Neural cell (in vitro differentiated cells): Measurements from ENCODE around the gene B2M. TPM values are rescaled to one million over a fixed set of nuclear protein-coding genes. Genes with fewer than 3 reads are reported as not detected.

Experiments
- H2AFZ ChIP-seq: fragments of 200-600, 300-800 bp; sonication (generic), shearing (Covaris generic); 2 replicates; pipeline ENCODE4 v1.6.0; 2014; ENCODE audit warnings: low read depth, mild to moderate bottlenecking, antibody characterized with exemption, low read length, moderate library complexity
- H3F3A ChIP-seq: fragments of 200-600 bp; shearing (Covaris generic); 2 replicates; pipeline ENCODE4 v1.6.1; 2016; ENCODE audit warnings: mild to moderate bottlenecking, moderate library complexity, mixed read lengths, antibody characterized with exemption, low read length; ENCODE audit not compliant: insufficient read depth, poor library complexity, severe bottlenecking
- H3K27ac ChIP-seq: fragments of 200-600, 300-800 bp; sonication (generic), shearing (Covaris generic); 2 replicates; pipeline ENCODE4 v1.5.1; 2014; ENCODE audit warnings: mild to moderate bottlenecking, low read length, moderate library complexity
- H3K27me3 ChIP-seq: fragments of 300-800, 200-600 bp; sonication (generic), shearing (Covaris generic); 2 replicates; pipeline ENCODE4 v1.6.0; 2014; ENCODE audit warnings: mild to moderate bottlenecking, low read depth, low read length, moderate library complexity; ENCODE audit not compliant: insufficient read depth
- H3K36me3 ChIP-seq: fragments of 300-800, 200-600 bp; sonication (generic), shearing (Covaris generic); 2 replicates; pipeline ENCODE4 v1.5.1; 2014; ENCODE audit warnings: mild to moderate bottlenecking, antibody characterized with exemption, low read length, moderate library complexity; ENCODE audit not compliant: insufficient read depth
- H3K4me2 ChIP-seq: fragments of 300-800, 200-600 bp; sonication (generic), shearing (Covaris generic); 2 replicates; pipeline ENCODE4 v1.6.0; 2014; ENCODE audit warnings: mild to moderate bottlenecking, low read length
- H3K4me3 ChIP-seq: fragments of 300-800, 200-600 bp; sonication (generic), shearing (Covaris generic); 2 replicates; pipeline ENCODE4 v1.5.1; 2014; ENCODE audit warnings: mild to moderate bottlenecking, low read length, moderate library complexity
- H3K79me2 ChIP-seq: fragments of 200-600 bp; shearing (Covaris generic); replicated peaks from 2 replicates; pipeline ENCODE4 v1.6.0; 2014; ENCODE audit warnings: mild to moderate bottlenecking, low read length, moderate library complexity; ENCODE audit not compliant: insufficient read depth
- H3K9ac ChIP-seq: fragments of 300-800, 200-600 bp; sonication (generic), shearing (Covaris generic); 2 replicates; pipeline ENCODE4 v1.6.1; 2016; ENCODE audit warnings: mild to moderate bottlenecking, low read length, mixed read lengths
- H3K9me2 ChIP-seq: fragments of 200-600 bp; shearing (Covaris generic); 2 replicates; pipeline ENCODE4 v1.6.1; 2016; ENCODE audit warnings: mild to moderate bottlenecking, low read length, mixed read lengths; ENCODE audit not compliant: insufficient read depth
- H3K9me3 ChIP-seq: fragments of 200-600, 300-800 bp; sonication (generic), shearing (Covaris generic); 2 replicates; pipeline ENCODE4 v1.6.1; 2016; ENCODE audit warnings: mild to moderate bottlenecking, mixed run types, low read length, moderate library complexity, mixed read lengths
- H4K20me1 ChIP-seq: fragments of 200-600 bp; shearing (Covaris generic); 2 replicates; pipeline ENCODE4 v1.6.1; 2016; ENCODE audit warnings: mild to moderate bottlenecking, mixed run types; ENCODE audit not compliant: insufficient read depth
- EP300 ChIP-seq: fragments of 450-650 bp; conservative IDR thresholded peaks from 2 replicates; pipeline ENCODE4 v1.6.1; 2014; ENCODE audit warnings: antibody characterized with exemption, mild to moderate bottlenecking, moderate library complexity; ENCODE audit not compliant: poor library complexity, severe bottlenecking
- EZH2 ChIP-seq: fragments of 200-600, 300-800 bp; shearing (Covaris generic), sonication (generic); IDR thresholded peaks from 2 replicates; pipeline ENCODE4 v1.6.1; 2014; ENCODE audit warnings: antibody characterized with exemption, low read length, borderline replicate concordance, mild to moderate bottlenecking; ENCODE audit not compliant: insufficient read depth, poor library complexity, severe bottlenecking
- MXI1 ChIP-seq: fragments of 450-650 bp; conservative IDR thresholded peaks from 2 replicates; pipeline ENCODE4 v1.6.1; 2014; ENCODE audit warnings: antibody characterized with exemption, mild to moderate bottlenecking; ENCODE audit not compliant: poor library complexity, severe bottlenecking
- POLR2AphosphoS5 ChIP-seq: IDR thresholded peaks from 2 replicates; pipeline ENCODE4 v1.6.1; 2012
- RAD21 ChIP-seq: fragments of 450-650 bp; conservative IDR thresholded peaks from 2 replicates; pipeline ENCODE4 v1.6.1; 2014; ENCODE audit warnings: antibody characterized with exemption, mild to moderate bottlenecking, moderate library complexity
- SMC3 ChIP-seq: fragments of 450-650 bp; conservative IDR thresholded peaks from 2 replicates; pipeline ENCODE4 v1.6.1; 2014; ENCODE audit warnings: antibody characterized with exemption, mild to moderate bottlenecking, moderate library complexity; ENCODE audit not compliant: poor library complexity
- TAF1 ChIP-seq: IDR thresholded peaks from 2 replicates; pipeline ENCODE4 v1.6.1; 2012; ENCODE audit warnings: low read depth
- polyA plus RNA-seq: library from polyadenylated mRNA; depleted of rRNA; stranded (reverse); fragments of >200 nt; gene quantifications from 2 replicates; pipeline ENCODE4 v1.2.3, GENCODE V29; 2014
- TF ChIP-seq, protein P1 (sequence below): IDR thresholded peaks from 2 replicates; pipeline ENCODE4 v1.6.1; 2012; ENCODE audit warnings: borderline replicate concordance
- TF ChIP-seq, protein P2 (sequence below): fragments of 450-650 bp; IDR thresholded peaks from 2 replicates; pipeline ENCODE4 v1.5.1; 2014; ENCODE audit warnings: antibody characterized with exemption, mild to moderate bottlenecking, moderate library complexity; ENCODE audit not compliant: poor library complexity, severe bottlenecking

The B2M gene
- polyA plus RNA-seq, 1 donor from 2014 or later = 15.6 TPM

DNA sequence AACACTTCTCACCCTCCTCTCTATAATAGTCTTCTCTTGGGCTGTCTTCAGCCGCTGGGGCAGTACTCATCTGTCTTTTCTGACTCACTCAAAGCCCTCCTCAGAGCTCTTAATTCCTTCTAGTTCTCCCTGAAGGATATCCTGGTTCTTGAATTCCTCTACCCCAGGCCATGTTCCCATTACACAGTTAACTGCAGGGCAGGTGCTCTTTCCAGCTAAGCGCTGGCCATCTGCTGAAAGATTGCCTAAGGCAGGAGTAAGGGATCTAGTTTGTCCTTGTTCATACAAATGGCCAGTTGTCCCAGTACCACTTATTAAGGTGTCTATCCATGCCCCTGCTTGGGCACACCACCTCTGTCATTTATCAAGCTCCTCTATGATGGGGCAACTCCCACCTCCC lies 37.7 kb upstream of the B2M start:
- Histone ChIP-seq H3K9me3 (no peaks in the 10 kb centered on the region), H3K27me3 (no peaks in the 10 kb centered on the region), H3F3A (no peaks in the 10 kb centered on the region), H3K79me2 (no peaks in the 10 kb centered on the region), H3K4me3 (no peak overlapping the region), H3K27ac (no peak overlapping the region), H4K20me1 (no peaks in the 10 kb centered on the region), H3K9me2 (no peaks in the 10 kb centered on the region), H3K36me3 (no peaks in the 10 kb centered on the region), H3K4me2 (no peak overlapping the region), H3K9ac (no peak overlapping the region), H2AFZ (no peak overlapping the region)
- TF ChIP-seq, protein P1, sequence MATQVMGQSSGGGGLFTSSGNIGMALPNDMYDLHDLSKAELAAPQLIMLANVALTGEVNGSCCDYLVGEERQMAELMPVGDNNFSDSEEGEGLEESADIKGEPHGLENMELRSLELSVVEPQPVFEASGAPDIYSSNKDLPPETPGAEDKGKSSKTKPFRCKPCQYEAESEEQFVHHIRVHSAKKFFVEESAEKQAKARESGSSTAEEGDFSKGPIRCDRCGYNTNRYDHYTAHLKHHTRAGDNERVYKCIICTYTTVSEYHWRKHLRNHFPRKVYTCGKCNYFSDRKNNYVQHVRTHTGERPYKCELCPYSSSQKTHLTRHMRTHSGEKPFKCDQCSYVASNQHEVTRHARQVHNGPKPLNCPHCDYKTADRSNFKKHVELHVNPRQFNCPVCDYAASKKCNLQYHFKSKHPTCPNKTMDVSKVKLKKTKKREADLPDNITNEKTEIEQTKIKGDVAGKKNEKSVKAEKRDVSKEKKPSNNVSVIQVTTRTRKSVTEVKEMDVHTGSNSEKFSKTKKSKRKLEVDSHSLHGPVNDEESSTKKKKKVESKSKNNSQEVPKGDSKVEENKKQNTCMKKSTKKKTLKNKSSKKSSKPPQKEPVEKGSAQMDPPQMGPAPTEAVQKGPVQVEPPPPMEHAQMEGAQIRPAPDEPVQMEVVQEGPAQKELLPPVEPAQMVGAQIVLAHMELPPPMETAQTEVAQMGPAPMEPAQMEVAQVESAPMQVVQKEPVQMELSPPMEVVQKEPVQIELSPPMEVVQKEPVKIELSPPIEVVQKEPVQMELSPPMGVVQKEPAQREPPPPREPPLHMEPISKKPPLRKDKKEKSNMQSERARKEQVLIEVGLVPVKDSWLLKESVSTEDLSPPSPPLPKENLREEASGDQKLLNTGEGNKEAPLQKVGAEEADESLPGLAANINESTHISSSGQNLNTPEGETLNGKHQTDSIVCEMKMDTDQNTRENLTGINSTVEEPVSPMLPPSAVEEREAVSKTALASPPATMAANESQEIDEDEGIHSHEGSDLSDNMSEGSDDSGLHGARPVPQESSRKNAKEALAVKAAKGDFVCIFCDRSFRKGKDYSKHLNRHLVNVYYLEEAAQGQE = no peak
- TF ChIP-seq EZH2 = no peak
- no peak for TF ChIP-seq TAF1
- no peak for TF ChIP-seq POLR2AphosphoS5
- no peak for TF ChIP-seq RAD21
- TF ChIP-seq EP300 = no peak
- TF ChIP-seq SMC3 = no peak
- TF ChIP-seq MXI1 = no peak
- TF ChIP-seq, protein P2, sequence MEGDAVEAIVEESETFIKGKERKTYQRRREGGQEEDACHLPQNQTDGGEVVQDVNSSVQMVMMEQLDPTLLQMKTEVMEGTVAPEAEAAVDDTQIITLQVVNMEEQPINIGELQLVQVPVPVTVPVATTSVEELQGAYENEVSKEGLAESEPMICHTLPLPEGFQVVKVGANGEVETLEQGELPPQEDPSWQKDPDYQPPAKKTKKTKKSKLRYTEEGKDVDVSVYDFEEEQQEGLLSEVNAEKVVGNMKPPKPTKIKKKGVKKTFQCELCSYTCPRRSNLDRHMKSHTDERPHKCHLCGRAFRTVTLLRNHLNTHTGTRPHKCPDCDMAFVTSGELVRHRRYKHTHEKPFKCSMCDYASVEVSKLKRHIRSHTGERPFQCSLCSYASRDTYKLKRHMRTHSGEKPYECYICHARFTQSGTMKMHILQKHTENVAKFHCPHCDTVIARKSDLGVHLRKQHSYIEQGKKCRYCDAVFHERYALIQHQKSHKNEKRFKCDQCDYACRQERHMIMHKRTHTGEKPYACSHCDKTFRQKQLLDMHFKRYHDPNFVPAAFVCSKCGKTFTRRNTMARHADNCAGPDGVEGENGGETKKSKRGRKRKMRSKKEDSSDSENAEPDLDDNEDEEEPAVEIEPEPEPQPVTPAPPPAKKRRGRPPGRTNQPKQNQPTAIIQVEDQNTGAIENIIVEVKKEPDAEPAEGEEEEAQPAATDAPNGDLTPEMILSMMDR = no peak

DNA sequence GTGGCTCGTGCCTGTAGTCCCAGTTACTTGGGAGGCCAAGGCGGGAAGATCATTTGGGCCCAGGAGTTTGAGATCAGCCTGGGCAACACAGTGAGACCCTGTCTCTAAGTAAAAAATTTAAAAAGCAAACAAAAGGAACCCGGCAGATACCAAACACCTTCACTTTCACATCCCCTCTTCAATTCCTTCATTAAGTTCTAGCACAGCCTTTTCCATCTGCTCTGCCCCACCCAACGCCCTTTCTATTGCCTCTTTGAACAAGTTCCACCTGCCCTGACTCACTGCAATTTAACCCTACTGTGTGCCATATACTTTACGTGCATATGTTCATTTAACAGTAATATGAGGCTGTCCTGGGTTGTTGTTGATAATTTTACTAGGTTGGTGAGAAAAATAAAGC lies 35.4 kb upstream of the B2M start:
- H3K9me2 ChIP-seq = no peaks in the 10 kb centered on the region
- no peaks in the 10 kb centered on the region for H3K36me3 ChIP-seq
- H3K4me3 ChIP-seq = no peak overlapping the region
- no peaks in the 10 kb centered on the region for H4K20me1 ChIP-seq
- no peak overlapping the region for H3K9ac ChIP-seq
- no peak overlapping the region for H3K4me2 ChIP-seq
- no peaks in the 10 kb centered on the region for H3K9me3 ChIP-seq
- no peaks in the 10 kb centered on the region for H3K27me3 ChIP-seq
- TF ChIP-seq RAD21 (no peak), EP300 (no peak), POLR2AphosphoS5 (no peak), SMC3 (no peak), EZH2 (no peak), MXI1 (no peak), TAF1 (no peak)
- TF ChIP-seq, protein P2 = no peak
- TF ChIP-seq, protein P1 = no peak
- no peak overlapping the region for H2AFZ ChIP-seq
- H3F3A ChIP-seq = no peaks in the 10 kb centered on the region
- no peak overlapping the region for H3K27ac ChIP-seq
- H3K79me2 ChIP-seq = no peaks in the 10 kb centered on the region
